GM12892 (cell line): ENCODE results near the gene PSKH1.

Source experiments
- POLR2A ChIP-seq: IDR thresholded peaks from 2 replicates; pipeline ENCODE4 v1.6.1; 2011; ENCODE audit warnings: low read depth, low read length, control low read depth
- POLR2AphosphoS5 ChIP-seq: IDR thresholded peaks from 2 replicates; pipeline ENCODE4 v1.6.1; 2011; ENCODE audit warnings: low read depth, low read length, control low read depth

- no peak for TF ChIP-seq POLR2AphosphoS5
- no peak for TF ChIP-seq POLR2A
Observed at GRCh38 chr16:67917140-67917851, 24.2 kb downstream of the PSKH1 start.
